ENCODE data around the gene PPEF1.

PPEF1 gene

DNA sequence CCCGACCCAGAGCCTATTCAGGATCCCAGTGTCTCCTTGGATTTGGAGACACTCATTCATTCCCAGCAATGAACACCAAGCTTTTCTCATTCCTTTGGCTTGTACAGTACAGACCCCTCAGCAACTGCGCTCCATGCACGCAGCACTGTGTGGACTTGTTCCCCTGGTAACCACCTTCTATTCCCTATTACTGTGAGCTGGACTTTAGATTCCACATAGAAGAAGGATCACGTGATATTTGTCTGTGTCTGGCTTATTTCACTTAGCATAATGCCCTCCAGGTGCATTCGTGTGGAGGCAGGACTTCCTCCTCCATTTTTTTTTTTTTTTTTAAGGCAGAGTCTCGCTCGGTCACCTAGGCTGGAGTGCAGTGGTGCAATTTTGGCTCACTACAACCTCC lies 170.0 kb downstream of the PPEF1 start:
- TF ChIP-seq CTCF (IDR thresholded peaks at IDR 0.05; ENCODE audit: insufficient read depth, low read depth, low read length, missing control alignments): no peak
- no peak overlapping the region for H3K4me3 ChIP-seq (ENCODE audit: low read length)
- DNase-seq (ENCODE audit: low read depth): peak; percentile 54
